Chondrocyte (in vitro differentiated cells): ENCODE data around the gene AKT1. TPM values are rescaled to one million over a fixed set of nuclear protein-coding genes. Genes with fewer than 3 reads are reported as not detected.
"Not testable (repeated sequence)": the region's sequence is repeated elsewhere in the genome, so short reads cannot be mapped to it uniquely, and the experiment has no call there.

Source experiments
- DNase-seq: peaks from one replicate; pipeline ENCODE4 v3.0.0; 2021; ENCODE audit warnings: mixed read lengths, low spot score
- H3K27ac Mint-ChIP-seq: one replicate; pipeline ENCODE4 v1.8.0; 2021; ENCODE audit warnings: mild to moderate bottlenecking, moderate library complexity, mixed read lengths; ENCODE audit not compliant: unreplicated experiment
- H3K27me3 Mint-ChIP-seq: 2 replicates; pipeline ENCODE4 v1.8.0; 2021; ENCODE audit warnings: low read depth, mixed read lengths
- H3K36me3 Mint-ChIP-seq: 2 replicates; pipeline ENCODE4 v1.8.0; 2021; ENCODE audit warnings: low read depth, mixed read lengths
- H3K4me1 Mint-ChIP-seq: 2 replicates; pipeline ENCODE4 v1.8.0; 2021; ENCODE audit warnings: low read depth, mild to moderate bottlenecking, mixed read lengths
- H3K4me3 Mint-ChIP-seq: one replicate; pipeline ENCODE4 v1.8.0; 2021; ENCODE audit warnings: mild to moderate bottlenecking, moderate library complexity, mixed read lengths; ENCODE audit not compliant: unreplicated experiment
- H3K9me3 Mint-ChIP-seq: 2 replicates; pipeline ENCODE4 v1.8.0; 2021; ENCODE audit warnings: low read depth, mixed read lengths
- total RNA-seq: library from RNA; stranded (reverse); gene quantifications from 3 replicates; pipeline ENCODE4 v1.2.1, GENCODE V29; 2021
- TF ChIP-seq, protein P1 (sequence below): fragments of 200-600 bp; sonication (generic); IDR thresholded peaks from 2 replicates; pipeline ENCODE4 v1.5.0; 2021; ENCODE audit warnings: antibody characterized with exemption, mild to moderate bottlenecking, moderate library complexity

AKT1 gene
- total RNA-seq, 1 donor from 2014 or later = 156 TPM

DNA sequence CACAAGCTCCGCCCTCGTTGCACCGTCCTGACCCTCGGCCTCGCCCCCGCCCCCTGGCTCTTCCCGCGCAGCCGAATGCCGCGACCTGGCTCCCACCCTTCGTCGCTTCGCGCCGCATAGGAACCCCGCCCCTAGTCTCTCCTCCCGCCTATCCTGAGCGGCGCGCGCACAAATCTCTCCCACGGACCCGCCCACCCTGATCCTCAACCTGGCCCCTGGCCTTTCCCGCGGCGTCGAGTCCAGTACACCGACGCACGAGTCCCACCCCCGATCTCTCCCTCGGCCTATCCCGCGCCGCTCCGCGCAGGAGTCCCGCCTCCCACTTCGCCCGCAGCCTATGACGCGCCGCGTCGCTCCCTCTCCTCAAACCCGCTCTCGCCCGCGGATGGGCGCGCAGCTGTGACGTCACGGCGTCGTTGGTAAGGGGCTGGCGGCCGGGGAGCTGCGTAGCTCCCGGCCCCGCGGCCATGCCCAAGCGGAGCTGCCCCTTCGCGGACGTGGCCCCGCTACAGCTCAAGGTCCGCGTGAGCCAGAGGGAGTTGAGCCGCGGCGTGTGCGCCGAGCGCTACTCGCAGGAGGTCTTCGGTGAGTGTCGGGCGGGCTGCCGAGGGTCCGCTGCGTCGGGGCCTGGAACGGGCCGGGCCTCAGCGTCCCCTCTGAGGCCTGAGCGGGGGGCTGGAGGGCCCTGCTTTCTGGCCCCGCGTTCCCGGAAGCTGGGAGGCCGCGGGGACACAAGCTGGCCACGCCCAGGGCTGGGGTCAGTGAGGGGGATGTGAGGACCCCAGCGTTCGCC lies 42.6 kb downstream of the AKT1 start, which contains the start of gene SIVA1:
Gene SIVA1, plus strand, starts transcription at position 413 of the 793 bp plus-strand sequence. Its CDS starts 55 bp downstream, at position 468.
- Mint-ChIP-seq H3K36me3 (peaks cover 6% of the 10 kb centered on the region), H3K27ac (peak within 1 kb of the TSS; percentile 96), H3K4me1 (peaks cover 51% of the 10 kb centered on the region), H3K9me3 (no peaks in the 10 kb centered on the region), H3K4me3 (peak within 1 kb of the TSS; percentile 86), H3K27me3 (no peaks in the 10 kb centered on the region)
- TF ChIP-seq, protein P1, sequence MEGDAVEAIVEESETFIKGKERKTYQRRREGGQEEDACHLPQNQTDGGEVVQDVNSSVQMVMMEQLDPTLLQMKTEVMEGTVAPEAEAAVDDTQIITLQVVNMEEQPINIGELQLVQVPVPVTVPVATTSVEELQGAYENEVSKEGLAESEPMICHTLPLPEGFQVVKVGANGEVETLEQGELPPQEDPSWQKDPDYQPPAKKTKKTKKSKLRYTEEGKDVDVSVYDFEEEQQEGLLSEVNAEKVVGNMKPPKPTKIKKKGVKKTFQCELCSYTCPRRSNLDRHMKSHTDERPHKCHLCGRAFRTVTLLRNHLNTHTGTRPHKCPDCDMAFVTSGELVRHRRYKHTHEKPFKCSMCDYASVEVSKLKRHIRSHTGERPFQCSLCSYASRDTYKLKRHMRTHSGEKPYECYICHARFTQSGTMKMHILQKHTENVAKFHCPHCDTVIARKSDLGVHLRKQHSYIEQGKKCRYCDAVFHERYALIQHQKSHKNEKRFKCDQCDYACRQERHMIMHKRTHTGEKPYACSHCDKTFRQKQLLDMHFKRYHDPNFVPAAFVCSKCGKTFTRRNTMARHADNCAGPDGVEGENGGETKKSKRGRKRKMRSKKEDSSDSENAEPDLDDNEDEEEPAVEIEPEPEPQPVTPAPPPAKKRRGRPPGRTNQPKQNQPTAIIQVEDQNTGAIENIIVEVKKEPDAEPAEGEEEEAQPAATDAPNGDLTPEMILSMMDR = no peak
- peak; percentile 100 for DNase-seq

DNA sequence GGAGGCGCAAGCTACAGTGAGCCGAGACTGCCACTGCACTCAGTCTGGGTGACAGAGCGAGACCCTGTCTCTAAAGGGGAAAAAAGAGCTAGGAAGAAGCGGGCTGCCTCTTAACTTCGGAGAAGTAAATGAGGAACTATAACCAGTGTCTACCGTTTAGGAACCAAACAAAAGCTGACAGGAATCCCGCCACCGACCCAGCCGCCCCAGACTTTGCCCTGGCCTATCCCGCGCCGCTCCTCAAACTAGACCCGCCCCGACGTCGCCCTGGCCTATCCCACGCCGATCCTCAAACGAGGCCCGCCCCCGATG lies 43.2 kb downstream of the AKT1 start:
- peaks cover 4% of the 10 kb centered on the region for H3K36me3 Mint-ChIP-seq
- H3K9me3 Mint-ChIP-seq = no peaks in the 10 kb centered on the region
- peaks cover 57% of the 10 kb centered on the region for H3K4me1 Mint-ChIP-seq
- TF ChIP-seq, protein P1 = no peak
- H3K4me3 Mint-ChIP-seq = peak overlapping the region; percentile 86
- H3K27me3 Mint-ChIP-seq = no peaks in the 10 kb centered on the region
- DNase-seq = no peak
- H3K27ac Mint-ChIP-seq = peak overlapping the region; percentile 96

DNA sequence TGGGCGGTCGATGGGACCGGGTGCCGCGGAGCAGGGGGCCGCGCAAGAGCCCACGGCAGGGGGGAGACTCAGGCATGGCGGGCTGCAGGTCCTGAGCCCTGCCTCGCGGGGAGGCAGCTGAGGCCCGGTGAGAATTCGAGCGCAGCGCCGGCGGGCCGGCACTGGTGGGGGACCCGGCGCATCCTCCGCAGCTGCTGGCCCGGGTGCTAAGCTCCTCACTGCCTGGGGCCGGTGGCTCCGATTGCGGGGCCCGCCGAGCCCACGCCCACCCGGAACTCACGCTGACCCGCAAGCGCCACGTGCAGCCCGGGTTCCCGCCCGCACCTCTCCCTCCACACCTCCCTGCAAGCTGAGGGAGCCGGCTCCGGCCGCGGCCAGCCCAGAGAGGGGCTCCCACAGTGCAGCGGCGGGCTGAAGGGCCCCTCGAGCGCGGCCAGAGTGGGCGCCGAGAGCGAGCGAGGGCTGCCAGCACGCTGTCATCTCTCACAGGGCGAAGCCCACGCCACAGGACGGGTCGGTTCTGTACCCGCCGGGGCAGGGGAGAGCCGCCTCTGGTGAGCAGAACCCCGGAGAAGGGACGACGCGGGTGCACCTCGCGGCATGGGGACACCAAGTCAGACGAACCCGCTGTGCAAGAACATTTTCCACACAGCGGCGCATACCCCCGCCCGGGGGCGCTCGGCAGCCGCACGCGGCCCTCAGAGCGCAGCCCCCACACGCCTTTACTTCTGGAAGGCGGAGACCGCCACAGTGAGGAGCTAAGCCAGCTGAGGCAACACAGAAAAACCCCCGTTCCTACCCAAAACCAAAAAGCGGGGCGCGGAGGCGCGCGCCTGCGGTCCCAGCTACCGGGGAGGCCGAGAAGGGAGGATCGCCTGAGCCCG lies 43.8 kb downstream of the AKT1 start:
- TF ChIP-seq, protein P1 = no peak
- Mint-ChIP-seq H3K4me1 (peaks cover 63% of the 10 kb centered on the region), H3K27me3 (no peaks in the 10 kb centered on the region), H3K27ac (no peak overlapping the region), H3K9me3 (no peaks in the 10 kb centered on the region), H3K36me3 (peaks cover 2% of the 10 kb centered on the region), H3K4me3 (peak overlapping the region; percentile 86)
- no peak for DNase-seq

DNA sequence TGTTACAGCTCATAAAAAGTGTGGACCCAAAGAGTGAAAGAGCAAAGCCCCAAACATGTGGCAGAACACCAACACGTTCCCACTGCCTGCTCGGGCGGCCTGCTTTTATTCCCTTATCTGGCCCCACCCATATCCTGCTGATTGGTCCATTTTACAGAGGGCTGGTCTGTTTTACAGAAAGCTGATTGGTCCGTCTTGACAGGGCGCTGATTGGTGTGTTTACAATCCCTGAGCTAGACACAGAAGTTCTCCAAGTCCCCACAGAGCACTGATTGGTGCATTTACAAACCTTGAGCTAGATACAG lies 44.8 kb downstream of the AKT1 start:
- Mint-ChIP-seq H3K4me1 (peaks cover 74% of the 10 kb centered on the region), H3K27ac (peak overlapping the region; percentile 92)
- H3K9me3 Mint-ChIP-seq, H3K4me3 Mint-ChIP-seq, DNase-seq, H3K27me3 Mint-ChIP-seq, H3K36me3 Mint-ChIP-seq: not testable (repeated sequence)

DNA sequence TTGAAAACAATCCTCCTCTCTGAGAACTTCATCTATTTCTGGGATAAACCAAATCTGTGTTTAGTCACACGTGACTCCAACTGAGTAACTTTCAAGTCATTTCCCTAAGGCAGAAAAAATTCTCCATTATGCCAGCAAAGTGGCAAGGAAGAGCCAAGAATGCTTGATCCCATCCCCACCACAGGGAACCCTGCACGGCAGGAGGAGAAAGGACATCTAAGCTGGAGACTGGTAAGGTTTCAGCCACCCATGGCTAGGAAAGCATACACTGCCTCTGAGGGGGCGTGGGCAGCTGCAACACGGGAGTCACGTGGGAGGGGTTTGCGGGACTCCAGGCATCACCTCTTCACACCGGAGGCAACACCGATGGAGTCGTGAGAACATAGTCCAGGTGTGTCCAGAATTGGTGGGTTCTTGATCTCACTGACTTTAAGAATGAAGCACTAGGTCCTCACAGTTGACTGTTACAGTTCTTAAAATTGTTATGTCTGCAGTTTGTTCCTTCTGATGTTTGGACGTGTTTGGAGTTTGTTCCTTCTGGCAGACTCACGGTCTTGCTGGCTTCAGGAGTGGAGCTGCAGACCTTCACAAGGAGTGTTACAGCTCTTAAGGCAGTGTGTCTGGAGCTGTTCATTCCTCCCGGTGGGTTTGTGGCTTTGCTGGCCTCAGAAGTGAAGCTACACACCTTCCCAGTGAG lies 45.3 kb downstream of the AKT1 start:
- TF ChIP-seq, protein P1 = no peak
- Mint-ChIP-seq H3K4me3 (no peak overlapping the region), H3K4me1 (peaks cover 72% of the 10 kb centered on the region), H3K27me3 (no peaks in the 10 kb centered on the region), H3K27ac (peak overlapping the region; percentile 92), H3K36me3 (peaks cover 2% of the 10 kb centered on the region), H3K9me3 (no peaks in the 10 kb centered on the region)
- DNase-seq = no peak
